Measurements from ENCODE around the gene KDM7A.
A peak's percentile ranks its signal among the peaks of the same experiment; 100 is the strongest.

Gene KDM7A

DNA sequence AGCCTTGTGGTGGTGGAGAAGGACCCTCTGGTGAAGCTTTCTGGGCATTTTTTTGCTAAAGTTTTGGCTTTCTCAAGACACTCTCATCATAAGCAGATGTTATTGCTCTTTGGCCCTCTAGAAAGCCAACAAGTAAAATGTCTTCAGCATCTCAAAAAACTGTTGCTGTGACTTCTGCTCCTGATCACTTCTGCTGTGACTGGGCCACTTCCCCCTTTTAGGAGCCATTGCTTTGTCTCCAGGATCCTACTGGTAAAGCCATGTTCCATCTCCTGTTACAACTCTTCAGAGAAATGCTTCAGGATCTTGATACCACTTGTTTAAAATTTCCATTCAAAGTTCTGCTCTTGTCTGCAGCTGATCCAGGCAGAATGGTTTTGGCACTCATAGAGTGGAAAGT is 125.0 kb downstream of the KDM7A start:
- DNase-seq = no peak

DNA sequence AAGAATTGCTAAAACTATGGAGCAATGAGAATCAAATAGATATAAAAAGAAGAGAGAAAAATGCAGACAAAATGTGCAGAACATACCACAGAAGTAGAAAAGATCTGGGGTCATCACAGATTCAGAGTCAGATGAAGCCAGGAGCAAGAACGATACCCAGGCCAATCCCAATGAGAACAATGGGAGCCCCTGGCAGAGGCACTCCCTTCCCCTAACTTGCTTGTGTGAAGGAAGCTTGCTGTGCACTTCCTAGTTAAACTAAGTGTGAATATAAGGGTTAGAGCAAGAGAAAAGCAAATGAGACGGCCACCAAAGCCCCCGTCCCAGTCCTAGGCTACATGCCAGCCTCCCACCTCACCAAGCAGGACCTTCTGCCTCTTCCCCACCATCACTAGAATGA is 126.7 kb downstream of the KDM7A start:
- DNase-seq = no peak

DNA sequence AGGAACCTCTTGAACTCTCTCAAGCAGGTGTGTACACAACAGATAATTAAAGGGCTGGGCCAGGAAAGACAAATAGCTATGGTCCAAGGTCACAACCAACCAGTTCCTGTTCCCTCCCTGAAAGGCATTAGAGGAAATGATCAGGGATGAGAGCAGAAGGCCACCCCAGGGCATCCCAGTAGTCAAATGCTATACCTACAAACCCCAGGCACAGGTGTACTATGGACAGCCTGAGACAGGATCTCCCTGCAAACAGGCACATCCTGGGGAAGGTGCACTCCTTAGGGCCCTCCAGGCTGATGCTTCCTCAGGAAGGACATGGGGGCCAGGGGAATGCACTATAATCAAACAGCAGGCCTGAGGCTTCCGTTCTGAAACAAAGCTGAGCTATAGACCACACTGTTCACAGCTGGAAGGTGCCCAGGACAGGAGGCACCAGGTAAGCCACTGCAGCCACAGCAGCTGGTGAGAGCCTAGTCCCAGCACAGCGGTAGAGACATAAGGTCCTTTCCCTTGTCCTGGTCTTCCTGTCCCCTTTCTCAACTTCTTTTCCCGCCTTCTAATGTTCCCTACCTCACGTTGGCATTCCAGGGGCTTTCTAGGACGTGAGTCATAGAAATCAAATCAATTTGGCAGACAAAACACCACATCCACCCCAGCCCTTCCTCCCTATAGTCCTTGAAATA is 127.3 kb downstream of the KDM7A start:
- DNase-seq = peak; percentile 32

DNA sequence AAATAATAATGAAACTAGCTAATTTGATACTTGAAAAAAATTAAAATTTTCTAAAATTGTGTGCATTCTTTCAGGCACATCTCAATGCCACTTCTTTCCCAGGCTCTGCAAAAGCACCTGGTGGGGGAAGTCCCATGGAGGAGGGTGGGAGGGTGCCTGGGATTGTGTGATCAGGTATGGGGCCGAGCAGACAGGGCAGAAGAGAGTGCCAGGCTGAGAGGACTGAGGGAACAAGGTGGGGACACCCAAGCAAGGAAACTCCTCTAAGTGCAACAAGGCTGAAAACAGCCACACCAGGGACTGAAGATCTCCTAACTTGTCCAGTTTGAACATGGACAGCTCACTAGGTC is 127.8 kb downstream of the KDM7A start:
- DNase-seq = no peak

DNA sequence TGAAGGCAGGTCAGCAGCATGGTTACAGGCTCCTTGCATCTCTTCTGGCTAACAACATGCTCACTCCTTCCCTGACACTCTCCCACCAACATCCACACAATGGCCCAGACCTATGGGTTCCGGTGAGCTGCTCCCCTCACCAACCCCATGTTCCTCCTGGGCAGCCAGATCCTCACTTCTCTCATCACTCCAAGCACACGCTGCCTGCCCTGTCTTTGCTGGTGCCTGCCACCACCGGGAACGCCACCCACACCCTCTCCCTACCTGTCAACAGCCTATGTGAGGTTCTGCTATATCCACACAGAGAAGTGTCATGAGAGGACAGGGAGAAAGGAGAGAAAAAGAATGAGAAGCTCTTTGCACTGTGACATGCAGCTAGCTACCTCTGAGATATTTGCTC is 128.6 kb downstream of the KDM7A start:
- no peak for DNase-seq

DNA sequence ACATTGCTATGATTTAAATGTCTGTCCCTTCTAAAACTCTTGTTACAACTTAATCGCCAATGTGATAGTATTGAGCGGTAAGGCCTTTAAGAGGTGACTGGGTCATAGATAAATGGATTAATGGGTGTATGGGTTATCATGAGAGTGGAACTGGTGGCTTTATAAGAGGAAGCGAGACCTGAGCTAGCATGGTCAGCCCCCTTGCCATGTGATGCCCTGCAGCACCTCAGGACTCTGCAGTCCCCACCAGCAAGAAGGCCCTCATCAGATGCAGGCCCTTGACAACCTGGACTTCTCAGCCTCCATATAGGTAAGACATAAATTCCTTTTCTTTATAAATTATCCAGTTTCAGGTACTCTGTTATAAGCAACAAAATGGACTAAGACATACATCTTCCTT is 129.6 kb downstream of the KDM7A start:
- DNase-seq = no peak

DNA sequence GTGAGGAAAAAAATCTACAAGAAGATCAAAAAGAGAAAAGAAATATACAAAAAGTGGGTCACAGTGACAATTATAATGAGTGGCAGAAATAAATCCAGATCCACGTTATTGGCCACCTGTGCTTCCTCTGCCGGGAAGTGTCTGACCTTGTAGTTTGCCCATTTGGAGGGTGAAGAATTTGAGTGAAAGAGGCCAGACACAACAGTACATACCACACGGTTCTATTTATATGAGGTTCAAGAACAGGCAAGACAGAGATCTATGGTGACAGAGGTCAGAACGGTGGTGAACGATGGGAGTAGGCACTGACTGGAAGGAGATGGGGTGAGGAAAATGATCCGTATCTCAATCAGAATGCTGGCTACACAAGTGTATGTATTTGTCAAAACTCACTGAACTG is 131.1 kb downstream of the KDM7A start:
- no peak for DNase-seq

DNA sequence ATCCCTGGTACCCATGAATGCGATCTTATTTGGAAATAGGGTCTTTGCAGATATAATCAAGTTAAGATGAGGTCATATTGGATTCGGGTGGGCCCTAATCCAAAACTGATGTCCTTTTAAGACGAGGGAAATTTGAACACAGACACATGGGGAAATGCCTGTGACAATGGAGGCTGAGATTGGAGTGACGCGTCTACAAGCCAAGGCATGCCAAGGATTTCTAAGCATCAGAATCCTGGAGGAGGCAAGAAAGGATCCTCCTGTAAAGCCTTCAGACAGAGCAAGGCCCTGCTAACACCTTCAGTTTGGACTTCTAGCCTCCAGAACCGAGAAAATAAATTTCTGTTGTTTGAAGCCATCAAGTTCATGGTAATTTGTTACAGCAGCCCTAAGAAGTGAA is 132.5 kb downstream of the KDM7A start:
- DNase-seq = no peak

DNA sequence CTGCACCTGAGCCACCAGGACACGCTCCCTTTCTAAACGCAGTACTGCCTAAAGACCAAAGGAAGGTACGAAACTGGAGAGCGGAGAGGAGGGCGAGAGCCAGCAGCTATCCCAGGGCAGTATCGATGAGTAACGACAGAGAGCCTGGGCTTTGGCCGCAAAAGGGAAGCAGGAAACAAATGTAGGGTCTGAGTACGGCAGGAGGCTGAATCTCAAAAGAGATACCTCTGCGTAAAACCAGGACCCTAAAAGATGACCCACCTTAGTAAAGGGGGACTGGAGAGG is 134.5 kb downstream of the KDM7A start:
- no peak for DNase-seq

DNA sequence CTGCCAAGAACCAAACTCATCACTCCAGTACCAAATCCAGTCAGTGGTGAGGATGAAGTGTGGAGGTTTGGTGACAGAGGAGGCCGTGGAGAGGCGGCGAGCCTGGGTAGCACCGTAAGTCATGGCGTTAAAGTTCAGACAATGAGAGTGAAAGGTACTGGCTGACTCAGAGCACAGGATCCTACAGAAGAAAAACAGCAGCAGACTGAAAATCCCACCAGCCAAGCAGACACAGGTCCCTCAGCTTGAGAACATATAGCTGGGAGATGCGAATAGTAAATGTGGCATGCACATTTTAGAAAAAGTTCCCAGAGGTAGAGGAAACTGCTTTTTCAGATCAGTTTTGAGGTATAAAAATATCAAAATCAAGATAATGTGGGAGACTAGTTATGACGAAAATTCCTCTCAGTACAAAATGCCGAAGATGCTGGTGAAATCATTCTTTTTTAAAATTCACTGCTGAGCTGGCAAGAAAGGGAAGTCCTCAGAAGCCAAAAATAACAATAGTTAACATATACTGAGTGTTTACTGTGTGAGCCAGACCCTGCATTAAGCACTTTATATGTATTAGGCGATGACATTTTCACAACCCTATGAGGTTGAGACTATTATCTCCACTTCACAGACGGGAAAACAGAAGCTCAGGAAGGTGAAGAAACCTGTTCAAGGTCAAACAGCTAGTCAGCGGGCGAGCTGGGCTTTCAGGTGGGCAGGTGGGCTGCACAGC is 135.0 kb downstream of the KDM7A start:
- DNase-seq = no peak

DNA sequence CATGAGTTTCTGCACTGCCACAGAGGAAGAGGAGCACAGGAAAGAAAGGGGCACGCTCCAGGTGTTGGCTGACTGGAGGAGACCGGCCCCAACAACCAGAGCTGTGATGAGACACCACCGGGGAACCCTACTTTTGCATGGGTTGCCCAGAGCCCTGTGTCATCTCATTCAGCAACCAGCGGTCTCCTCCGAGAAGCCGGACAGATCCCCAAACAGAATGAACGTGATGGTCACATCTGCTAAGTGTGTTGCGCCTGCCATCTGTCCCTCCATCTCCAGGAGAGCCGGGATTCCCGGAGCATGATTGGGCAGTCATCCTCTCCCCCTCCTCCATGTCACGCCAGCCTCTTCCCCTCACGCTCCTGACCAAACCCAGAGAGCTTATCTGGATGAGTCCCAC is 136.9 kb downstream of the KDM7A start:
- DNase-seq = no peak

DNA sequence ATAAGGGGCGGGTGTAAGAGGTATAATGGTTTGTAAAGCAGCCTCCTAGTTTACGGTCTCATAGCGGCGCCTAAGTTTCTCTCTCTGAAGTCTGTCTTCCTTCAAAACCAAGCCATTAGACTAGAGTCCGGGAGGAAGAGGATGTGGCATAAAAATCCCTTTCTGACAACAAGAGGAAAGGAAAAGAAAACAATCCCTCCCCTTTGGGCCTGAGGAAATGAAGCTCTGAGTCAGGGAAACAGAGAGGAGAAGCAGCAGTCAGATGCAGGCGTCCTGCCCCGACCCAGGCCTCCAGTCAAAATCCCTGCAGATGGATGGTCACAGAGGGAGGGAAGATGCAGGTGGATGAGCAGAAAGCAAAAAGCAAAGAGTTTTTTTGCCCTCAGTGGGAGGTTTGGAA is 137.7 kb downstream of the KDM7A start:
- DNase-seq = no peak

DNA sequence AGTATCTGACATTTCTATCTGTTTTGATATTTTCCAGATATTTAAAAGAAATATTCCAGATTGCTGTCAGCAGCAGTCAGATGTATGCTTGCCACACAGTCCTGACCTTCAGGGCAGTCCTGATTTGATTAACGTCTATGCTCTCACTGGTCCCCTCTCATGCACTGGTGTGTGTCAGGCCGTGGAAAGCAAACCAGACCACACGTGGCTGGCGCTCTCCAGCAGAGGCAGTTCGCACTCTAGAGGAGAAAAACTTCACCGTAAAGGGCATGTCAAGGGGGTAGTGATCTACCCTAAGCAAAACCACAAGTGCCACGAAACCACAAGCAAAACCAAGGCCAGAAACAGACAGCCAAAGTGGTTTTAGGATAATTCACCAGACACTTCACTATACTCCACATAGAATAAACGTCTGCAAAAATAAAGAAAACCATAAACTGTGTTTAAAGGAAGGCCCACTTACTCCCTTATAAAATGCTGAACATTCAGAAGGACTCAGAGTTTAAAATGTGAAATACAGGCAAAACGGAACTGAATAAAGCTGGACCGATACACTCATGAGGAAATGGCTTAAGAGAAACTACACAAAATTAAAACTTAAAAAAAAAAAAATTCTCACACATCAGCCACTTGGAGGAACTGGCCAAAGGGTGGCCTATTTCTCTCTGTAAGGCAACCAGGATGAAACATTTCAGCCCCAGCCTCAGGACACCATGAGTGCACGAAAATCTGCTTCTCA is 140.4 kb downstream of the KDM7A start:
- no peak for DNase-seq

DNA sequence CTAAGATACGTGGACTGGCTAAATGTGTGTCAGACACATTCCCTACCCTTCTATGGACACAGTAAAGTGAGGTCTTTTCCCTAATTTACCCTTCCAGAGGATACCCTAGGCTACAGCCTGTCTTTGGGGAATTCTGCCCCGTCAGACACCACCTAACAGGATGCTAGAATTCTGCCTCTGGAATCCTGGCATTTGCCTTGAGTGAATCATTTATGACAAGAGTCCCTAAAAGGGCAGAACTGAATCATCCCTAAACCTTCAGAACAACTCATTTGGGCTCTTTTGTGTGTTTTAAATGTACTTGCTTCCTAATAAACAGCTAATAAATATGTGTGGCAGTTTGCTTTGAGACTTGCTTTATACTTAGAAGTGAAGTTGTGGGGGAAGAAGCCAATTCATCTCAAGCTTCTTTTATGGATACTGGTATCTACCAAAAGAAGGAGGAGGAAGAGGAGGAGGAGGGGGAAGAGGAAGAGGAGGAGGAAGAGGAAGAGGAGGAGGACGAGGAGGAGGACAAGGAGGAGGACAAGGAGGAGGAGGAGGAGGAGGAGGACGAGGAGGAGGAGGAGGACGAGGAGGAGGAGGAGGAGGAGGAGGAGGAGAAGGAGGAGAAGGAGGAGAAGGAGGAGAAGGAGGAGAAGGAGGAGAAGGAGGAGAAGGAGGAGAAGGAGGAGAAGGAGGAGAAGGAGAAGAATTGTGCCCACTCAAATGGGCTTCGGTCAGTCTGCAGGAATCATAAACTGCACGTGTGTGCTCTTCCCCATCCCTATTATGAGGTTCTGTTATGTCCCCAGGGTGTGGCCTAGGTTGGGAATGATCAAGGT is 141.2 kb downstream of the KDM7A start:
- no peak for DNase-seq
